Endothelial cell of umbilical vein (primary cell): ENCODE data around the gene LRRFIP2.

Experiments
- CTCF ChIP-seq, 2 donors: IDR thresholded peaks; 1 replicate in 1 of 2; 2 replicates in 1 of 2; pipeline ENCODE4 v1.5.1; 2011; ENCODE audit warnings: low read length in 2 of 2, mild to moderate bottlenecking in 2 of 2, moderate library complexity in 2 of 2, control low read depth in 1 of 2, inconsistent platforms in 1 of 2, low read depth in 1 of 2; ENCODE audit not compliant: insufficient read depth in 1 of 2; ENCODE audit errors: extremely low read depth in 1 of 2
- MYC ChIP-seq: IDR thresholded peaks from one replicate; pipeline ENCODE4 v1.6.1; 2011; ENCODE audit warnings: mild to moderate bottlenecking, low read depth, low read length
- POLR2A ChIP-seq: IDR thresholded peaks from 2 replicates; pipeline ENCODE4 v1.6.1; 2012; ENCODE audit warnings: low read depth, mild to moderate bottlenecking, control low read depth, low read length

- TF ChIP-seq CTCF (IDR thresholded peaks at IDR 0.05; ENCODE audit: extremely low read depth in 1 of 2, insufficient read depth in 1 of 2, low read depth in 1 of 2, low read length in 2 of 2) (no peak), POLR2A (no peak), MYC (no peak)
These were observed 76.6 kb downstream of the LRRFIP2 start for GRCh38 chr3:37097776-37098175.
